Liver (tissue), 9 donors: Measurements from ENCODE around the gene ERICH4. TPM values are rescaled to one million over a fixed set of nuclear protein-coding genes. Genes with fewer than 3 reads are reported as not detected.

Source experiments
- DNase-seq: peaks from one replicate; pipeline ENCODE4 v3.0.0-alpha.2; 2017; ENCODE audit warnings: low spot score
- H3K27ac ChIP-seq, 2 donors: one replicate each; pipeline ENCODE4 v1.7.0; 2013; ENCODE audit warnings: inconsistent platforms in 2 of 2, low read length in 2 of 2, control low read depth in 1 of 2, low read depth in 1 of 2, mild to moderate bottlenecking in 1 of 2
- H3K27me3 ChIP-seq, 4 donors: one replicate each; pipeline versions ENCODE4 v1.6.1 to v1.7.0; 2013; ENCODE audit warnings: low read length in 3 of 4, inconsistent platforms in 1 of 4, mild to moderate bottlenecking in 1 of 4, moderate library complexity in 1 of 4; ENCODE audit not compliant: control insufficient read depth in 4 of 4, insufficient read depth in 4 of 4
- H3K36me3 ChIP-seq, 4 donors: one replicate each; pipeline versions ENCODE4 v1.6.1 to v1.7.0; 2013; ENCODE audit warnings: low read length in 3 of 4, mild to moderate bottlenecking in 3 of 4, low read depth in 1 of 4, moderate library complexity in 1 of 4; ENCODE audit not compliant: control insufficient read depth in 4 of 4, insufficient read depth in 3 of 4
- H3K4me1 ChIP-seq, 4 donors: one replicate each; pipeline versions ENCODE4 v1.6.1 to v1.7.0; 2013; ENCODE audit warnings: low read length in 3 of 4, mild to moderate bottlenecking in 3 of 4, moderate library complexity in 1 of 4; ENCODE audit not compliant: control insufficient read depth in 4 of 4, insufficient read depth in 4 of 4
- H3K4me3 ChIP-seq, 3 donors: one replicate each; pipeline versions ENCODE4 v1.6.1 to v1.7.0; 2013; ENCODE audit warnings: low read length in 3 of 3, control low read depth in 1 of 3, low read depth in 1 of 3, mild to moderate bottlenecking in 1 of 3
- H3K9ac ChIP-seq, 2 donors: one replicate each; pipeline ENCODE4 v1.7.0; 2013; ENCODE audit warnings: low read length in 2 of 2, mild to moderate bottlenecking in 2 of 2, moderate library complexity in 2 of 2, control low read depth in 1 of 2, low read depth in 1 of 2
- H3K9me3 ChIP-seq, 4 donors: one replicate each; pipeline versions ENCODE4 v1.6.1 to v1.7.0; 2013; ENCODE audit warnings: low read length in 3 of 4; ENCODE audit not compliant: control insufficient read depth in 4 of 4
- ATF3 ChIP-seq: IDR thresholded peaks from 2 replicates; pipeline ENCODE4 v1.6.1; 2016; ENCODE audit warnings: antibody characterized with exemption
- CTCF ChIP-seq: fragments of 150-350 bp; IDR thresholded peaks from 2 replicates; pipeline ENCODE4 v1.5.1; 2017; ENCODE audit warnings: improper control_type of control experiment, low read depth, low read length; ENCODE audit not compliant: missing input control
- EGR1 ChIP-seq, 2 donors: IDR thresholded peaks; 2 replicates each; pipeline ENCODE4 v1.6.1; 2016 to 2018; ENCODE audit warnings: antibody characterized with exemption in 2 of 2, low read depth in 2 of 2
- FOXA1 ChIP-seq: IDR thresholded peaks from 2 replicates; pipeline ENCODE4 v1.6.1; 2016; ENCODE audit warnings: antibody characterized with exemption
- FOXA2 ChIP-seq: IDR thresholded peaks from 2 replicates; pipeline ENCODE4 v1.6.1; 2016; ENCODE audit warnings: antibody characterized with exemption
- GABPA ChIP-seq, 2 donors: IDR thresholded peaks in 1 of 2; conservative IDR thresholded peaks in 1 of 2; 2 replicates each; pipeline ENCODE4 v1.6.1; 2016; ENCODE audit warnings: antibody characterized with exemption in 2 of 2, mild to moderate bottlenecking in 1 of 2, moderate library complexity in 1 of 2
- HNF4A ChIP-seq, 2 donors: conservative IDR thresholded peaks; 2 replicates each; pipeline ENCODE4 v1.6.1; 2016; ENCODE audit warnings: antibody characterized with exemption in 2 of 2, mild to moderate bottlenecking in 2 of 2
- JUND ChIP-seq, 2 donors: IDR thresholded peaks; 2 replicates each; pipeline ENCODE4 v1.6.1; 2016; ENCODE audit warnings: antibody characterized with exemption in 2 of 2
- RXRA ChIP-seq, 2 donors: IDR thresholded peaks; 2 replicates each; pipeline ENCODE4 v1.6.1; 2017 to 2018; ENCODE audit warnings: antibody characterized with exemption in 2 of 2, mild to moderate bottlenecking in 1 of 2
- SP1 ChIP-seq: IDR thresholded peaks from 2 replicates; pipeline ENCODE4 v1.6.1; 2018; ENCODE audit warnings: antibody characterized with exemption, mild to moderate bottlenecking
- TAF1 ChIP-seq: conservative IDR thresholded peaks from 2 replicates; pipeline ENCODE4 v1.6.1; 2016; ENCODE audit warnings: antibody characterized with exemption, mild to moderate bottlenecking
- YY1 ChIP-seq: IDR thresholded peaks from 2 replicates; pipeline ENCODE4 v1.6.1; 2016; ENCODE audit warnings: antibody characterized with exemption, mild to moderate bottlenecking
- WGBS: extraction: QIAGEN DNeasy Blood & Tissue Kit; methylation state at CpG from one replicate; pipeline ENCODE4 v1.1.7; 2013; 5-methylcytosine and 5-hydroxymethylcytosine counted together
- polyA plus RNA-seq, 2 donors: library from polyadenylated mRNA; stranded (reverse) in 1 of 2; unstranded in 1 of 2; fragments of 200-250 nt in 1 of 2; fragments of >200 nt in 1 of 2; fragmentation: Nextera tagmentation in 1 of 2; extraction: Ambion mirVana in 1 of 2; gene quantifications; one replicate each; pipeline versions ENCODE4 v1.2.1 to v1.2.3, GENCODE V29; 2013 to 2015
- total RNA-seq, 2 donors: library from RNA; depleted of rRNA; stranded (reverse); fragments of >200 nt; gene quantifications; one replicate each; pipeline ENCODE4 v1.2.3, GENCODE V29; 2014
- TF ChIP-seq, protein P1 (sequence below): IDR thresholded peaks from 2 replicates; pipeline ENCODE4 v1.6.1; 2016; ENCODE audit warnings: antibody characterized with exemption, mild to moderate bottlenecking
- donor health status: healthy.
- donor health status: healthy.
- donor health status: healthy.
- donor health status: healthy.
- donor health status: healthy.

ERICH4 gene
- total and polyA plus RNA-seq, 4 donors = not detected

GRCh38 chr19:41414461-41414860, 28.5 kb upstream of the ERICH4 start:
- no peaks in the 10 kb centered on the region for H3K9me3 ChIP-seq
- H3K27ac ChIP-seq = no peak overlapping the region
- H3K4me1 ChIP-seq = peaks cover under 1 to 8% (median 3%) of the 10 kb centered on the region in 4 donors
- no peak for TF ChIP-seq JUND (IDR thresholded peaks at IDR 0.05)
- no peak for TF ChIP-seq CTCF
- TF ChIP-seq SP1 = no peak
- TF ChIP-seq TAF1 = no peak
- no peak for TF ChIP-seq RXRA (IDR thresholded peaks at IDR 0.05)
- no peak for TF ChIP-seq HNF4A (conservative IDR thresholded peaks at IDR 0.05)
- TF ChIP-seq, protein P1, sequence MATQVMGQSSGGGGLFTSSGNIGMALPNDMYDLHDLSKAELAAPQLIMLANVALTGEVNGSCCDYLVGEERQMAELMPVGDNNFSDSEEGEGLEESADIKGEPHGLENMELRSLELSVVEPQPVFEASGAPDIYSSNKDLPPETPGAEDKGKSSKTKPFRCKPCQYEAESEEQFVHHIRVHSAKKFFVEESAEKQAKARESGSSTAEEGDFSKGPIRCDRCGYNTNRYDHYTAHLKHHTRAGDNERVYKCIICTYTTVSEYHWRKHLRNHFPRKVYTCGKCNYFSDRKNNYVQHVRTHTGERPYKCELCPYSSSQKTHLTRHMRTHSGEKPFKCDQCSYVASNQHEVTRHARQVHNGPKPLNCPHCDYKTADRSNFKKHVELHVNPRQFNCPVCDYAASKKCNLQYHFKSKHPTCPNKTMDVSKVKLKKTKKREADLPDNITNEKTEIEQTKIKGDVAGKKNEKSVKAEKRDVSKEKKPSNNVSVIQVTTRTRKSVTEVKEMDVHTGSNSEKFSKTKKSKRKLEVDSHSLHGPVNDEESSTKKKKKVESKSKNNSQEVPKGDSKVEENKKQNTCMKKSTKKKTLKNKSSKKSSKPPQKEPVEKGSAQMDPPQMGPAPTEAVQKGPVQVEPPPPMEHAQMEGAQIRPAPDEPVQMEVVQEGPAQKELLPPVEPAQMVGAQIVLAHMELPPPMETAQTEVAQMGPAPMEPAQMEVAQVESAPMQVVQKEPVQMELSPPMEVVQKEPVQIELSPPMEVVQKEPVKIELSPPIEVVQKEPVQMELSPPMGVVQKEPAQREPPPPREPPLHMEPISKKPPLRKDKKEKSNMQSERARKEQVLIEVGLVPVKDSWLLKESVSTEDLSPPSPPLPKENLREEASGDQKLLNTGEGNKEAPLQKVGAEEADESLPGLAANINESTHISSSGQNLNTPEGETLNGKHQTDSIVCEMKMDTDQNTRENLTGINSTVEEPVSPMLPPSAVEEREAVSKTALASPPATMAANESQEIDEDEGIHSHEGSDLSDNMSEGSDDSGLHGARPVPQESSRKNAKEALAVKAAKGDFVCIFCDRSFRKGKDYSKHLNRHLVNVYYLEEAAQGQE = no peak
- no peak for TF ChIP-seq ATF3
- no peak for TF ChIP-seq FOXA2
- no peak for TF ChIP-seq GABPA (IDR thresholded peaks at IDR 0.05 in 1 of 2, conservative IDR thresholded peaks at IDR 0.05 in 1 of 2)
- H3K36me3 ChIP-seq = peaks cover 9 to 61% (median 33%) of the 10 kb centered on the region in 4 donors
- no peak overlapping the region for H3K9ac ChIP-seq
- H3K27me3 ChIP-seq = no peaks in the 10 kb centered on the region
- 92% methylated on average over 9 of the region's 9 CpGs for WGBS
- DNase-seq = no peak
- H3K4me3 ChIP-seq = no peak overlapping the region

GRCh38 chr19:41415154-41415571, 27.8 kb upstream of the ERICH4 start:
- Histone ChIP-seq H3K9ac (no peak overlapping the region), H3K9me3 (no peaks in the 10 kb centered on the region), H3K27me3 (no peaks in the 10 kb centered on the region), H3K4me1 (peaks cover 0 to 4% (median 1%) of the 10 kb centered on the region in 4 donors), H3K27ac (no peak overlapping the region), H3K4me3 (no peak overlapping the region), H3K36me3 (peaks cover 9 to 66% (median 38%) of the 10 kb centered on the region in 4 donors)
- no peak for DNase-seq
- WGBS = 78% methylated on average over 9 of the region's 9 CpGs
- TF ChIP-seq FOXA1 = no peak
- TF ChIP-seq HNF4A (conservative IDR thresholded peaks at IDR 0.05) = no peak
- no peak for TF ChIP-seq YY1
- no peak for TF ChIP-seq TAF1
- no peak for TF ChIP-seq EGR1 (IDR thresholded peaks at IDR 0.05; ENCODE audit: low read depth in 2 of 2)
- no peak for TF ChIP-seq GABPA (IDR thresholded peaks at IDR 0.05 in 1 of 2, conservative IDR thresholded peaks at IDR 0.05 in 1 of 2)
